ENCODE measurements around the gene RAD50.
"Not testable (repeated sequence)": the region's sequence is repeated elsewhere in the genome, so short reads cannot be mapped to it uniquely, and the experiment has no call there.

Gene RAD50

DNA sequence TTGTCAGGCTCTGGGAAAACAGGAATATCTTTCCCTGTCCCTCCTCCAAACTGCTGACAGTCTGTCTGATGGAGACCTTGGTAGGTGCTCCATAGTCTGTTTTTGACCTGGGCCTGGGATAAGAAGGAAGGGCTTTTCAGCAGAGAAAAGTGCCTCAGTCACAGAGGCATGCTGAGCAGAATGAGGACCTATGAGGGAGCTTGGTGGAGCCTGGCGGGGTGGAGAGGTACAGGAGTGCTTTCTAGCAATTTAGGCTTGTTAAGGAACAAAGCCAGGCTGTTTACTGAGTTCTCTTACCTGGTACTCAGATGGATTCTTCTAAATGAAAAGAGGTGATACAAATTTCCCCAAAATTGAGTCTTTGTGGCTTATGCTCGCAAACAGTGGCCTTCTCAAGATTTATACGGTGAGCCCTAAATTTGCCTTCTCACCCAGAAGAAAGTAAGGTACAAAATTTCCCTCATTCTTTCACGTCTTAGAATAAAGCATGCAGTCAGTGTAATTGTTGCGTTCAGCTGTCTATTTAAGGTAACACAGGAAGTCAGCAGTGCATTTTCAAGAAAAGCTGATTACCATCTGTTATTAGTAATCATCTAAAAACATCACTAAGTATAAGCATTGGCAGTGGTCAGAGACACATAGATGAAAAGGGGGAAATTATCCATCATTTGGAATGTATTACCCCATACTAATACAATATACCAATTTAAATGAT lies 72.6 kb downstream of the RAD50 start:
- H3K4me3 Mint-ChIP-seq = no peak overlapping the region
- H3K27me3 Mint-ChIP-seq = no peaks in the 10 kb centered on the region
- H3K9me3 Mint-ChIP-seq = no peaks in the 10 kb centered on the region
- intact Hi-C loops (cut with micrococcal nuclease) = no loop called here
- H3K27ac Mint-ChIP-seq = no peak overlapping the region
- no peaks in the 10 kb centered on the region for H3K4me1 Mint-ChIP-seq (ENCODE audit: low read depth)
- peaks cover 71% of the 10 kb centered on the region for H3K36me3 Mint-ChIP-seq (ENCODE audit: low read depth)

GRCh38 chr5:132633587-132633986 lies 76.8 kb downstream of the RAD50 start:
- H3K9me3 Mint-ChIP-seq; H3K27me3 Mint-ChIP-seq; H3K4me1 Mint-ChIP-seq (ENCODE audit: low read depth); H3K27ac Mint-ChIP-seq; H3K4me3 Mint-ChIP-seq; intact Hi-C loops (cut with micrococcal nuclease): not testable (repeated sequence)
- H3K36me3 Mint-ChIP-seq (ENCODE audit: low read depth) = peaks cover 75% of the 10 kb centered on the region

- Mint-ChIP-seq H3K4me3 (no peak overlapping the region), H3K36me3 (ENCODE audit: low read depth) (peaks cover 85% of the 10 kb centered on the region)
These were observed 79.1 kb downstream of the RAD50 start for GRCh38 chr5:132635873-132636272.

GRCh38 chr5:132637241-132637640 lies 80.5 kb downstream of the RAD50 start:
- intact Hi-C loops (cut with micrococcal nuclease) = no loop called here
- Mint-ChIP-seq H3K4me3 (no peak overlapping the region), H3K4me1 (ENCODE audit: low read depth) (no peaks in the 10 kb centered on the region), H3K27ac (no peak overlapping the region), H3K36me3 (ENCODE audit: low read depth) (peaks cover 82% of the 10 kb centered on the region), H3K9me3 (no peaks in the 10 kb centered on the region), H3K27me3 (no peaks in the 10 kb centered on the region)

More at GRCh38 chr5:132635873-132636272, 79.1 kb downstream of the RAD50 start:
- Mint-ChIP-seq H3K27ac (no peak overlapping the region), H3K4me1 (ENCODE audit: low read depth) (no peaks in the 10 kb centered on the region), H3K9me3 (no peaks in the 10 kb centered on the region), H3K27me3 (no peaks in the 10 kb centered on the region)
- intact Hi-C loops (cut with micrococcal nuclease) = no loop called here

- H3K4me1 Mint-ChIP-seq (ENCODE audit: low read depth) = no peaks in the 10 kb centered on the region
- peaks cover 78% of the 10 kb centered on the region for H3K36me3 Mint-ChIP-seq (ENCODE audit: low read depth)
- H3K27me3 Mint-ChIP-seq = no peaks in the 10 kb centered on the region
- H3K9me3 Mint-ChIP-seq = no peaks in the 10 kb centered on the region
- intact Hi-C loops (cut with micrococcal nuclease) = no loop called here
- H3K4me3 Mint-ChIP-seq = no peak overlapping the region
- H3K27ac Mint-ChIP-seq = no peak overlapping the region
These were observed 82.9 kb downstream of the RAD50 start for GRCh38 chr5:132639706-132640130.

DNA sequence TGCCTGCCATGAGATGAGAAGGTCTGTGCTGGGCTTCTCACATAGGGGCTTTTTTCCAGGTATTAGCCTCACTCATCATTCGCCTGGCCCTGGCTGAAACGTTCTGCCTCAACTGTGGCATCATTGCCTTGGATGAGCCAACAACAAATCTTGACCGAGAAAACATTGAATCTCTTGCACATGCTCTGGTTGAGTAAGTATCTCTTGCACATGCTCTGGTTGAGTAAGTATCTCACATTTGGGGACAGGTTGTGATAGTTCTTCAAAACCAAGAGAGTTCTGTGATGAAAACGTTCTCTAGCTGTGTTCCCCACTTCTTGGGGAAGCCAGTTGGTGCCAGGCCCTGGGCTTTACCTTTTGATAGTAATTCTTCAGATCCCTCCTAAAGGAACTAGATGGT lies 83.8 kb downstream of the RAD50 start:
- Mint-ChIP-seq H3K27ac (no peak overlapping the region), H3K36me3 (ENCODE audit: low read depth) (peaks cover 79% of the 10 kb centered on the region), H3K4me1 (ENCODE audit: low read depth) (no peaks in the 10 kb centered on the region), H3K27me3 (no peaks in the 10 kb centered on the region), H3K4me3 (no peak overlapping the region), H3K9me3 (no peaks in the 10 kb centered on the region)
- intact Hi-C loops (cut with micrococcal nuclease) = no loop called here

DNA sequence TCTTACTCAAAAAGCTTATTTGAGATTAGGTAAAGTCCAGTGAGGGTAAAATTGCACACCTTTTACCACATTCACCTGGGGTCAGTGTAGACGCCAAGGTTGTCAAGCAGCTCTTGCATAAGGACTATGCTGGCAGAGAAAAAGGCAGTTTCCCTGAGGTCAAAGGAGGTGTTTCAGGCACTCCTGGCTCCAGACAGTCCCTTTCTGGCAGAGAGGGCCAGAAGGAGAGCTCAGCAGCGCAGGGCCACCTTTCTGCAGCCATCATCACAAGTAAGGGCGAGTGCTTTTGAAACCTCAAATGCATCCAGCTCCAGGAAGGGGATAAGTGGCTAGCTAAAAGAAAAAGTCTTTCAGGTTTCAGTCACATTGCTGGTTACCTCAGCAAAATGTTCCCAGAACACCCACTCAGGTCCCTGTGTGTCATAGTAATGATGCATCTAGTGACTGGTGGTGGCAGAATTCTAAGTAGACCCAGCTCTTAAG lies 84.5 kb downstream of the RAD50 start:
- no peaks in the 10 kb centered on the region for H3K4me1 Mint-ChIP-seq (ENCODE audit: low read depth)
- H3K27ac Mint-ChIP-seq = no peak overlapping the region
- peaks cover 73% of the 10 kb centered on the region for H3K36me3 Mint-ChIP-seq (ENCODE audit: low read depth)
- no peak overlapping the region for H3K4me3 Mint-ChIP-seq
- H3K9me3 Mint-ChIP-seq = no peaks in the 10 kb centered on the region
- intact Hi-C loops (cut with micrococcal nuclease) = no loop called here
- H3K27me3 Mint-ChIP-seq = no peaks in the 10 kb centered on the region

GRCh38 chr5:132641841-132642240 lies 85.1 kb downstream of the RAD50 start:
- Mint-ChIP-seq H3K9me3 (no peaks in the 10 kb centered on the region), H3K4me1 (ENCODE audit: low read depth) (no peaks in the 10 kb centered on the region), H3K27ac (no peak overlapping the region), H3K36me3 (ENCODE audit: low read depth) (peaks cover 72% of the 10 kb centered on the region), H3K27me3 (no peaks in the 10 kb centered on the region), H3K4me3 (no peak overlapping the region)
- intact Hi-C loops (cut with micrococcal nuclease) = no loop called here

DNA sequence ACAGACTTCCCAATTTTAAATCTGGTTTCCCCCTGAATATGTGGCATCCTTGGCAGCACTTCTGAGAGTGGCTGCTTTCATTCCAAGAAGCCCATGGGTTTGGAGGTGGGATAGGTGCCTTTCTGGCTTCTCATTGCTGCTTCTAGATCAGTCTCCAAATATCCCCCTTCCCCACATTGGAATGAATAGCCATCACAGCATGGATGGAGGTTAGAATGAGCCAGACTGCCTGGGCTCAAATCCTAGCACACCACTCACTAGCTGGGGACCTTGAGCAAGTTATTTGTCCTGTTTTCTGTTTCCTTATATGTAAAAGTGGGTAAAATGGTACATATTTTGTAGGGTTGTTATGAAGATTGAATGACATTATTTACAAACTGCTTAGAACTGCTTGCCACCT lies 87.4 kb downstream of the RAD50 start:
- Mint-ChIP-seq H3K4me3 (no peak overlapping the region), H3K27me3 (peaks cover 6% of the 10 kb centered on the region), H3K27ac (no peak overlapping the region), H3K9me3 (peaks cover 15% of the 10 kb centered on the region), H3K36me3 (ENCODE audit: low read depth) (peaks cover 49% of the 10 kb centered on the region), H3K4me1 (ENCODE audit: low read depth) (no peaks in the 10 kb centered on the region)
- intact Hi-C loops (cut with micrococcal nuclease) = no loop called here

DNA sequence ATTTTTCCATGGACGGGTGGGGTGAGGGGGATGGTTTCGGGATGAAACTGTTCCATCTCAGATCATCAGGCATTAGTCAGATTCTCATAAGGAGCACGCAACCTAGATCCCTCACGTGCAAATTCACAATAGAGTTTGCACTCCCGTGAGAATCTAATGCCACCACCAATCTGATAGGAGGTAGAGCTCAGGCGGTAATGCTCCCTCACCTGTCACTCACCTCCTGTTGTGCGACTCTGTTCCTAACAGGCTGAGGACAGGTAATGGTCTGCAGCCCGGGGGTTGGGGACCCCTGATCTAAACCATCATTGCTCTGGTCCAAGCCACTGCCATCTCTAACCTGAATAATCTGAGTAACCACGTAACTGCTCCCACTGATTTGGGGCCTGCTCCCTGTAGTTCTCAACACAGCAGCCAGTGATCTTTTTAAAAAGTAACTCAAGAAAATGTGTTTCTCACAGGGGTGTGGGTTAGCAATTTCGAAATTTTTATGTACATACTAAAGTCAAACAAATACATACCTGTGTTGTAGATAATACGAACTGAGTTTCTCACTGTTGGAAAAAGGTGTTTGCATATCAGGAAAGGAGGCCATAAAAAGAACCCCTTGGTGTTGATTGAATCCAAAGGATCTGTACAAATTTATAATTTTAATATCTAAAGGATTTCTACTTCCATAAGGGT lies 89.9 kb downstream of the RAD50 start:
- Mint-ChIP-seq H3K4me1 (ENCODE audit: low read depth) (no peaks in the 10 kb centered on the region), H3K36me3 (ENCODE audit: low read depth) (peaks cover 26% of the 10 kb centered on the region), H3K27me3 (peaks cover 6% of the 10 kb centered on the region), H3K9me3 (peaks cover 15% of the 10 kb centered on the region), H3K27ac (no peak overlapping the region), H3K4me3 (no peak overlapping the region)
- intact Hi-C loops (cut with micrococcal nuclease) = no loop called here

- peaks cover 15% of the 10 kb centered on the region for H3K9me3 Mint-ChIP-seq
- no peak overlapping the region for H3K27ac Mint-ChIP-seq
- peaks cover 13% of the 10 kb centered on the region for H3K27me3 Mint-ChIP-seq
- intact Hi-C loops (cut with micrococcal nuclease) = no loop called here
- H3K4me3 Mint-ChIP-seq = no peak overlapping the region
- H3K4me1 Mint-ChIP-seq (ENCODE audit: low read depth) = no peaks in the 10 kb centered on the region
- peaks cover 18% of the 10 kb centered on the region for H3K36me3 Mint-ChIP-seq (ENCODE audit: low read depth)
These were observed 90.7 kb downstream of the RAD50 start for GRCh38 chr5:132647473-132647872.

- H3K27me3 Mint-ChIP-seq = peaks cover 16% of the 10 kb centered on the region
- intact Hi-C loops (cut with micrococcal nuclease) = no loop called here
- no peak overlapping the region for H3K27ac Mint-ChIP-seq
- H3K36me3 Mint-ChIP-seq (ENCODE audit: low read depth) = peaks cover 9% of the 10 kb centered on the region
- peaks cover 15% of the 10 kb centered on the region for H3K9me3 Mint-ChIP-seq
- no peak overlapping the region for H3K4me3 Mint-ChIP-seq
- H3K4me1 Mint-ChIP-seq (ENCODE audit: low read depth) = no peaks in the 10 kb centered on the region
These were observed 91.6 kb downstream of the RAD50 start for GRCh38 chr5:132648355-132648754.

DNA sequence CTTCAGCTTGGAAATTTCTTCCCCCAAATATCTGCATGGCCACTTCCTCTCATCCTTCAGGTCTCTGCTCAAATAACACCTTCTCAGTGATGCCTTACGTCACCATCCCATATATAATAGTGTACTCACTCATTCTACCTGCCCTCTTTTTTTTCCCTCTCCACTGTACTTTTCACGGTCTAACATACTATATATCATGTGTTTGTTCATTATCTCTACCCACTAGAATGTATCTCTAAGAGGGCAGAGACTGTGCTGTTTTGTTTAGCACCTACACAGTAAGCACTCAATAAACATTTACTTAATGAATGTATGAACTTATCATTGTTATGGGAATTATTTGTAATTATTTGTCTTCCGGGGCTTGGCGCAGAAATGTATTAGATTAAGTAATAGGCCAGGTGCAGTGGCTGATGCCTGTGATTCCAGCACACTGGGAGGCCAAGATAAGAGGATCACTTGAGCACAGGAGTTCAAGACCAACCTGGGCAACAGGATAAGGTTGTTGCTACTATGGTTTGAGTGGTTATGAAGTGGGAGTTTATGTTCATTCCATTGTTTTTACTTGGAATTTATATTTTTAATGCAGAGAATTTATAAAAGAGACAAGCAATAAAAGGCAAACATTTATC lies 95.2 kb downstream of the RAD50 start:
- H3K27me3 Mint-ChIP-seq = peaks cover 47% of the 10 kb centered on the region

GRCh38 chr5:132653716-132654115 lies 96.9 kb downstream of the RAD50 start:
- Mint-ChIP-seq H3K4me3 (no peak overlapping the region), H3K4me1 (ENCODE audit: low read depth) (peaks cover 6% of the 10 kb centered on the region), H3K27ac (no peak overlapping the region), H3K9me3 (peaks cover 2% of the 10 kb centered on the region), H3K36me3 (ENCODE audit: low read depth) (no peaks in the 10 kb centered on the region), H3K27me3 (peaks cover 52% of the 10 kb centered on the region)
- intact Hi-C loops (cut with micrococcal nuclease) = no loop called here

More for the DNA sequence above, 95.2 kb downstream of the RAD50 start:
- peaks cover 15% of the 10 kb centered on the region for H3K9me3 Mint-ChIP-seq
- no peak overlapping the region for H3K4me3 Mint-ChIP-seq
- intact Hi-C loops (cut with micrococcal nuclease) = no loop called here
- no peak overlapping the region for H3K27ac Mint-ChIP-seq
- H3K36me3 Mint-ChIP-seq (ENCODE audit: low read depth) = no peaks in the 10 kb centered on the region
- peaks cover 6% of the 10 kb centered on the region for H3K4me1 Mint-ChIP-seq (ENCODE audit: low read depth)

Data from dendritic cell treated with granulocyte-macrophage colony-stimulating factor and Interleukin-4, amounts not matched to agents 40 ng/mL and 50 ng/mL, for 4 days (primary cell).